PFSK-1 (cell line): ENCODE results near the gene TRAM2.

Source experiments
- POLR2AphosphoS5 ChIP-seq: IDR thresholded peaks from 2 replicates; pipeline ENCODE4 v1.6.1; 2012; ENCODE audit warnings: low read depth, mild to moderate bottlenecking, control low read depth, low read length, moderate library complexity
- TAF1 ChIP-seq: IDR thresholded peaks from 2 replicates; pipeline ENCODE4 v1.6.1; 2012; ENCODE audit warnings: low read length, control low read depth, borderline replicate concordance; ENCODE audit not compliant: insufficient read depth
- TF ChIP-seq, protein P1 (sequence below), 2 experiments: IDR thresholded peaks; 2 replicates each; pipeline versions ENCODE4 v1.6.1 to v1.8.0; 2011 to 2012; ENCODE audit warnings: low read depth in 2 of 2, low read length in 2 of 2, control low read depth in 1 of 2, inconsistent platforms in 1 of 2, mild to moderate bottlenecking in 1 of 2, moderate library complexity in 1 of 2; ENCODE audit not compliant: insufficient read depth in 1 of 2

DNA sequence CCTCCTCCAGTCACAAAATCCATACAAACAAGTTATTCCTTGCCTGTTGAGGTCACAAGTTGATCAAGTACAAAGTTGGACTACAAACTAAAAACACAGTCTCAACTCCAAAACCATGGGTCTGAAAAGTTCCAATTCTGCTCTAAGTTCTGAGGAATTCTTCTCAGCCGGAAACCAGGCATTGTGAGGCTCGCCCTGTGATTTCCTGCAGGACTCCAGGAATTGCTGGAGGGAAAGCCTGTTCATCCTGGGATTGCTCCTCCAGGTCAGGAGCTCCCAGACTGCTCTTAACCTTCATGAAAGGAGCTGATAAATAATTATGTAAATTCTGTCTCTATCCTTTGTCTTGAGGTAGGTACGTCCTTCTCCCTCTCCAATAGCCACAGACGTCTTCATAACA, 8.5 kb downstream of the TRAM2 start:
- TF ChIP-seq TAF1: no peak
- TF ChIP-seq, protein P1, sequence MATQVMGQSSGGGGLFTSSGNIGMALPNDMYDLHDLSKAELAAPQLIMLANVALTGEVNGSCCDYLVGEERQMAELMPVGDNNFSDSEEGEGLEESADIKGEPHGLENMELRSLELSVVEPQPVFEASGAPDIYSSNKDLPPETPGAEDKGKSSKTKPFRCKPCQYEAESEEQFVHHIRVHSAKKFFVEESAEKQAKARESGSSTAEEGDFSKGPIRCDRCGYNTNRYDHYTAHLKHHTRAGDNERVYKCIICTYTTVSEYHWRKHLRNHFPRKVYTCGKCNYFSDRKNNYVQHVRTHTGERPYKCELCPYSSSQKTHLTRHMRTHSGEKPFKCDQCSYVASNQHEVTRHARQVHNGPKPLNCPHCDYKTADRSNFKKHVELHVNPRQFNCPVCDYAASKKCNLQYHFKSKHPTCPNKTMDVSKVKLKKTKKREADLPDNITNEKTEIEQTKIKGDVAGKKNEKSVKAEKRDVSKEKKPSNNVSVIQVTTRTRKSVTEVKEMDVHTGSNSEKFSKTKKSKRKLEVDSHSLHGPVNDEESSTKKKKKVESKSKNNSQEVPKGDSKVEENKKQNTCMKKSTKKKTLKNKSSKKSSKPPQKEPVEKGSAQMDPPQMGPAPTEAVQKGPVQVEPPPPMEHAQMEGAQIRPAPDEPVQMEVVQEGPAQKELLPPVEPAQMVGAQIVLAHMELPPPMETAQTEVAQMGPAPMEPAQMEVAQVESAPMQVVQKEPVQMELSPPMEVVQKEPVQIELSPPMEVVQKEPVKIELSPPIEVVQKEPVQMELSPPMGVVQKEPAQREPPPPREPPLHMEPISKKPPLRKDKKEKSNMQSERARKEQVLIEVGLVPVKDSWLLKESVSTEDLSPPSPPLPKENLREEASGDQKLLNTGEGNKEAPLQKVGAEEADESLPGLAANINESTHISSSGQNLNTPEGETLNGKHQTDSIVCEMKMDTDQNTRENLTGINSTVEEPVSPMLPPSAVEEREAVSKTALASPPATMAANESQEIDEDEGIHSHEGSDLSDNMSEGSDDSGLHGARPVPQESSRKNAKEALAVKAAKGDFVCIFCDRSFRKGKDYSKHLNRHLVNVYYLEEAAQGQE (IDR thresholded peaks at IDR 0.05; ENCODE audit: insufficient read depth in 1 of 2, low read depth in 2 of 2, low read length in 2 of 2): no peak
- TF ChIP-seq POLR2AphosphoS5: no peak
